Measurements from ENCODE around the gene ADAM19.

Gene ADAM19

GRCh38 chr5:157520911-157521703 lies 54.5 kb downstream of the ADAM19 start:
- DNase-seq (ENCODE audit: extremely low read depth, insufficient read length) = no peak
- H3K27me3 ChIP-seq (replicated peaks; ENCODE audit: control insufficient read depth, insufficient read depth, low read length) = no peaks in the 10 kb centered on the region
- peaks cover 4% of the 10 kb centered on the region for H3K36me3 ChIP-seq (ENCODE audit: control insufficient read depth, insufficient read depth, low read length)
- no peak overlapping the region for H3K4me3 ChIP-seq (replicated peaks; ENCODE audit: low read depth, low read length)
- TF ChIP-seq CTCF (IDR thresholded peaks at IDR 0.05; ENCODE audit: insufficient read depth, low read length, poor library complexity, severe bottlenecking) = no peak

GRCh38 chr5:157519579-157520253 lies 55.9 kb downstream of the ADAM19 start:
- H3K4me3 ChIP-seq (replicated peaks; ENCODE audit: low read depth, low read length) = no peak overlapping the region
- TF ChIP-seq CTCF (IDR thresholded peaks at IDR 0.05; ENCODE audit: insufficient read depth, low read length, poor library complexity, severe bottlenecking) = no peak
- peak; percentile 61 for DNase-seq (ENCODE audit: extremely low read depth, insufficient read length)
- H3K36me3 ChIP-seq (ENCODE audit: control insufficient read depth, insufficient read depth, low read length) = peaks cover 6% of the 10 kb centered on the region
- no peaks in the 10 kb centered on the region for H3K27me3 ChIP-seq (replicated peaks; ENCODE audit: control insufficient read depth, insufficient read depth, low read length)

- Histone ChIP-seq H3K27me3 (replicated peaks; ENCODE audit: control insufficient read depth, insufficient read depth, low read length) (no peaks in the 10 kb centered on the region), H3K36me3 (ENCODE audit: control insufficient read depth, insufficient read depth, low read length) (peaks cover 4% of the 10 kb centered on the region), H3K4me3 (replicated peaks; ENCODE audit: low read depth, low read length) (no peak overlapping the region)
- no peak for TF ChIP-seq CTCF (IDR thresholded peaks at IDR 0.05; ENCODE audit: insufficient read depth, low read length, poor library complexity, severe bottlenecking)
- DNase-seq (ENCODE audit: extremely low read depth, insufficient read length) = no peak
Observed at GRCh38 chr5:157518963-157519362, 56.6 kb downstream of the ADAM19 start.

- TF ChIP-seq CTCF (IDR thresholded peaks at IDR 0.05; ENCODE audit: insufficient read depth, low read length, poor library complexity, severe bottlenecking) = no peak
- no peaks in the 10 kb centered on the region for H3K27me3 ChIP-seq (replicated peaks; ENCODE audit: control insufficient read depth, insufficient read depth, low read length)
- DNase-seq (ENCODE audit: extremely low read depth, insufficient read length) = no peak
- H3K4me3 ChIP-seq (replicated peaks; ENCODE audit: low read depth, low read length) = no peak overlapping the region
- H3K36me3 ChIP-seq (ENCODE audit: control insufficient read depth, insufficient read depth, low read length) = peaks cover 9% of the 10 kb centered on the region
Observed at GRCh38 chr5:157516626-157517325, 58.8 kb downstream of the ADAM19 start.

GRCh38 chr5:157516006-157516405 lies 59.6 kb downstream of the ADAM19 start:
- no peak for TF ChIP-seq CTCF (IDR thresholded peaks at IDR 0.05; ENCODE audit: insufficient read depth, low read length, poor library complexity, severe bottlenecking)
- Histone ChIP-seq H3K4me3 (replicated peaks; ENCODE audit: low read depth, low read length) (no peak overlapping the region), H3K36me3 (ENCODE audit: control insufficient read depth, insufficient read depth, low read length) (peaks cover 9% of the 10 kb centered on the region), H3K27me3 (replicated peaks; ENCODE audit: control insufficient read depth, insufficient read depth, low read length) (no peaks in the 10 kb centered on the region)
- no peak for DNase-seq (ENCODE audit: extremely low read depth, insufficient read length)
